B cell (primary cell): ENCODE data around the gene DLX2. TPM values are rescaled to one million over a fixed set of nuclear protein-coding genes. Genes with fewer than 3 reads are reported as not detected.
A peak's percentile ranks its signal among the peaks of the same experiment; 100 is the strongest.

Experiments
- ATAC-seq: fragments of 200-7000 bp; cut with Tn5 transposase; one replicate; pipeline ENCODE4 v1.10.0; 2021; ENCODE audit warnings: low read depth, mild to moderate bottlenecking, moderate number of reproducible peaks, moderate library complexity
- CTCF ChIA-PET: fragments of 350-600 bp; sonication (Branson Sonifier 250); formaldehyde crosslinking; loops from one replicate; lab custom pipeline; 2021; ENCODE audit warnings: antibody characterized with exemption, inconsistent platforms; lab: Charles Lee
- POLR2A ChIA-PET: fragments of 350-600 bp; sonication (Branson Sonifier 250); formaldehyde crosslinking; loops from one replicate; lab custom pipeline; 2021; ENCODE audit warnings: antibody characterized with exemption; lab: Charles Lee
- DNase-seq: peaks from one replicate; pipeline ENCODE4 v3.0.0; 2013
- H2AFZ ChIP-seq: 2 replicates; pipeline ENCODE4 v1.6.1; 2012; ENCODE audit warnings: mild to moderate bottlenecking, low read depth, low read length; ENCODE audit not compliant: insufficient read depth, poor library complexity, severe bottlenecking
- H3K27ac ChIP-seq, 2 donors: 1 replicate in 1 of 2; 2 replicates in 1 of 2; pipeline ENCODE4 v1.5.1; 2012 to 2013; ENCODE audit warnings: low read length in 2 of 2, mild to moderate bottlenecking in 2 of 2, moderate library complexity in 1 of 2
- H3K27me3 ChIP-seq, 4 experiments: fragments of 200-600 bp in 1 of 4; sonication (generic) in 1 of 4; replicated peaks in 1 of 4; 1 replicate in 2 of 4; 2 replicates in 2 of 4; pipeline versions ENCODE4 v1.6.1 to v1.7.0; 2013 to 2016; ENCODE audit warnings: low read length in 3 of 4, mild to moderate bottlenecking in 2 of 4, mixed read lengths in 1 of 4, moderate library complexity in 1 of 4; ENCODE audit not compliant: insufficient read depth in 4 of 4, control insufficient read depth in 3 of 4; ENCODE audit errors: control extremely low read depth in 1 of 4
- H3K36me3 ChIP-seq, 2 experiments: replicated peaks in 1 of 2; 1 replicate in 1 of 2; 2 replicates in 1 of 2; pipeline versions ENCODE4 v1.6.1 to v1.7.1; 2013; ENCODE audit warnings: low read length in 1 of 2; ENCODE audit not compliant: insufficient read depth in 2 of 2, control insufficient read depth in 1 of 2; ENCODE audit errors: control extremely low read depth in 1 of 2, extremely low read depth in 1 of 2
- H3K4me1 ChIP-seq, 2 donors: fragments of 200-600 bp in 1 of 2; sonication (generic) in 1 of 2; 1 replicate in 1 of 2; 2 replicates in 1 of 2; pipeline versions ENCODE4 v1.5.1 to v1.6.1; 2013 to 2017; ENCODE audit warnings: low read length in 2 of 2; ENCODE audit not compliant: control insufficient read depth in 2 of 2, insufficient read depth in 2 of 2
- H3K4me2 ChIP-seq: replicated peaks from 2 replicates; pipeline ENCODE3; 2012; ENCODE audit warnings: mild to moderate bottlenecking, low read depth, low read length; ENCODE audit not compliant: poor library complexity, severe bottlenecking
- H3K4me3 ChIP-seq, 5 experiments: fragments of 200-600 bp in 1 of 5; sonication (generic) in 1 of 5; 1 replicate in 3 of 5; 2 replicates in 2 of 5; pipeline versions ENCODE4 v1.5.1 to v1.7.0; 2011 to 2016; ENCODE audit warnings: low read length in 4 of 5, mild to moderate bottlenecking in 4 of 5, low read depth in 2 of 5, control low read depth in 1 of 5, moderate library complexity in 1 of 5; ENCODE audit not compliant: insufficient read depth in 1 of 5; ENCODE audit errors: control extremely low read depth in 1 of 5, extremely low read depth in 1 of 5
- H3K79me2 ChIP-seq: fragments of 200-600 bp; sonication (generic); one replicate; pipeline ENCODE4 v1.6.0; 2016; ENCODE audit warnings: low read length; ENCODE audit not compliant: control insufficient read depth, insufficient read depth
- H3K9ac ChIP-seq: fragments of 200-600 bp; sonication (generic); 2 replicates; pipeline ENCODE4 v1.6.1; 2017; ENCODE audit warnings: mild to moderate bottlenecking, low read length, moderate library complexity
- H3K9me3 ChIP-seq, 3 donors: one replicate each; pipeline versions ENCODE4 v1.6.1 to v1.7.1; 2013; ENCODE audit warnings: low read length in 2 of 3; ENCODE audit not compliant: control insufficient read depth in 2 of 3, insufficient read depth in 1 of 3; ENCODE audit errors: control extremely low read depth in 1 of 3
- H4K20me1 ChIP-seq: 2 replicates; pipeline ENCODE4 v1.6.0; 2012; ENCODE audit warnings: mild to moderate bottlenecking, low read length; ENCODE audit not compliant: insufficient read depth, control insufficient read depth, poor library complexity, severe bottlenecking
- H3K27ac Mint-ChIP-seq: one replicate; pipeline ENCODE4 v1.8.0; 2021; ENCODE audit warnings: mixed read lengths
- H3K27me3 Mint-ChIP-seq: one replicate; pipeline ENCODE4 v1.8.0; 2021; ENCODE audit warnings: mixed read lengths
- H3K4me1 Mint-ChIP-seq: one replicate; pipeline ENCODE4 v1.8.0; 2021; ENCODE audit warnings: mixed read lengths
- H3K4me3 Mint-ChIP-seq: one replicate; pipeline ENCODE4 v1.8.0; 2021; ENCODE audit warnings: mixed read lengths
- H3K9me3 Mint-ChIP-seq: one replicate; pipeline ENCODE4 v1.8.0; 2022; ENCODE audit warnings: mixed read lengths; ENCODE audit not compliant: insufficient read depth
- CTCF ChIP-seq: fragments of 200-600 bp; IDR thresholded peaks from one replicate; pipeline ENCODE4 v1.8.0; 2022; ENCODE audit warnings: antibody characterized with exemption, mild to moderate bottlenecking
- EZH2 ChIP-seq: IDR thresholded peaks from 2 replicates; pipeline ENCODE4 v1.6.1; 2012; ENCODE audit warnings: borderline replicate concordance, low read depth, mild to moderate bottlenecking, moderate library complexity, low read length; ENCODE audit not compliant: insufficient read depth, poor library complexity, severe bottlenecking
- WGBS: methylation state at CpG from one replicate; pipeline ENCODE4 v1.1.5; 2013; ENCODE audit warnings: missing lambda C conversion rate; ENCODE audit not compliant: insufficient coverage; 5-methylcytosine and 5-hydroxymethylcytosine counted together
- intact Hi-C: fragments of 100-400 bp; cut with micrococcal nuclease; formaldehyde crosslinking; loops from one replicate; pipeline ENCODE4 v1.10.0; 2022
- polyA plus RNA-seq: library from polyadenylated mRNA; depleted of rRNA; stranded (reverse); fragments of >200 nt; gene quantifications from 2 replicates; pipeline ENCODE4 v1.2.3, GENCODE V29; 2012
- total RNA-seq, 2 donors: library from RNA; stranded (reverse); fragments of 120-200 nt in 1 of 2; gene quantifications; 1 replicate in 1 of 2; 2 replicates in 1 of 2; pipeline versions ENCODE4 v1.2.3 to v1.2.4, GENCODE V29; 2013 to 2022

The DLX2 gene
- total and polyA plus RNA-seq, 2 donors (not counting 1 experiment from before 2014, with no cell fraction given) = 0.13 to 0.52 TPM

DNA sequence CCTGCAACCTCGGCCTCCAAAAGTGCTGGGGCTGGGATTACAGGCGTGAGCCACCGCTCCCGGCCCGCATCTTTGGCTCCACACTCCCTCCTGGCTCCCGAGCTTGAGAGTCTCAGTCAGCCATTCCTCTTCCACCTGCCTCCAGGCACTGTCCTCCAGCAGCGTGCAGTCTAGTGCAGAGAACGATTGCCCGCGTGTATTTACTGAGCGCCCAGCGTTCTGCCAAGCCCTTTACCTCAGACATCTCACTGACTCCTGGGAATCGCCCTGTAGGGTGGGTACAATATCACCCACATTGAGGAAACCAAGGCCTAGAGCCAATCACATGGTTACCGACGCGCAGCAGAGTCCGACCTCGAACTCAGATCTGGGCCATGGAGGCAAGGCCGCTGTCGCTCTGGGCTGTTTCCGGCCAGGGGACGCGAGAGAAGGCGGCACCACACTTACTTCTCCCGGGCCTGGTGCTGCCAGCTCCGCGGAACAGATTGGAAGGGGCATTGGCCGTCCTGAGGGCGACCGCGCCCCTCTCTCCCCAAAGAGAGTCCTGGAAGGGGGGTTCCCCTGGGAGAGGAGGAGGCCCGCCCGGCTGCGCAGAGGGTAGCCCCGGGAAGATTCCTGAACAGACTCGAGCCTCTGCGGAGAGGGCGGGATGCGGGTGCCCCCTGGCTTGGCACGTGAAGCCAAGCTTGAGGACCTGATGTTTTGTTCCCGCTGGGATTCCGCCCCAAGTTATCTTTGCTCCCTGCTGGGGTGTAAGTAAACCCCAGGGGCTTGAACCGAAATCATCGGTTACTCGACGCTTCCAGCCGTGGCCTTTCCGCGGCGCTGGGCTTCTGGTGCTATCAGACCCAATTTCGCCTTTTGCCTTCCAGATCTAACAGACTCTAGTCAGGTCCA, 5.2 kb upstream of the DLX2 start:
- no peak overlapping the region for H3K27ac Mint-ChIP-seq
- H3K4me3 ChIP-seq = no peak overlapping the region

More for the DNA sequence above, 5.2 kb upstream of the DLX2 start:
- Histone ChIP-seq H3K4me1 (peaks cover 31 to 47% of the 10 kb centered on the region in 2 donors), H3K27me3 (peaks cover 0 to 77% (median 63%) of the 10 kb centered on the region in 4 experiments), H4K20me1 (no peaks in the 10 kb centered on the region), H3K9ac (no peak overlapping the region), H2AFZ (no peak overlapping the region), H3K27ac (no peak overlapping the region), H3K9me3 (peaks cover 0 to 63% (median 11%) of the 10 kb centered on the region in 3 donors), H3K79me2 (no peaks in the 10 kb centered on the region), H3K36me3 (no peaks in the 10 kb centered on the region), H3K4me2 (peak overlapping the region; percentile 15)
- POLR2A ChIA-PET = no interaction called here
- H3K9me3 Mint-ChIP-seq = no peaks in the 10 kb centered on the region
- peaks cover 22% of the 10 kb centered on the region for H3K4me1 Mint-ChIP-seq
- WGBS = 23% methylated on average over 50 of the region's 51 CpGs
- ATAC-seq = no peak
- no peak overlapping the region for H3K4me3 Mint-ChIP-seq
- intact Hi-C loops = loop anchor here (10.0 kb wide), 1 partner anchor 327 kb away; no protein-coding TSS in a partner anchor
- peak; percentile 33 for DNase-seq
- no peak for TF ChIP-seq EZH2
- TF ChIP-seq CTCF = no peak
- CTCF ChIA-PET = interaction anchor here (0.9 to 7.3 kb wide), 2 partner anchors 19 to 21 kb away, joined by 4 to 58 read pairs; partner anchors contain the start of gene DLX1
- H3K27me3 Mint-ChIP-seq = peaks cover 60% of the 10 kb centered on the region
